Measurements from ENCODE around the gene BORA.

DNA sequence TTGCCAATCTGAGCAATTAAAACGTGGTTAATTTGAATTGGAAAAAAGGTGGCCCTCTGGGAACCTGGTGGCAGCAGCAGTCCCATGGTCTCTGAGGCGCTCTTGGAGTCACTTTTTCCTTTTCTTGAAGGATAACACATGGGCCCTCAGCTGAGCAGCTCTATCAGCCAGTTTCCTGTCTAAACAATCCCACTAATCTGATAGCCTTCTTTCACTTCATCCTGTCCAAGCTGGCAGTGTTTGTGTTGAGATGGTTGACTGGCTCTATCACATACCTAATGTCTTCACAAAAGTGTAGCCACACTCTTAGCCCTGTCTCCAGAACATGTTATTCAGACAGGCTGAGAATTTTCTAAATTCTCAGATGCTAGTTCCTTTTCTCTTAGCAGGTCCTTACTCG is 10.9 kb upstream of the BORA start:
- TF ChIP-seq, protein P1, sequence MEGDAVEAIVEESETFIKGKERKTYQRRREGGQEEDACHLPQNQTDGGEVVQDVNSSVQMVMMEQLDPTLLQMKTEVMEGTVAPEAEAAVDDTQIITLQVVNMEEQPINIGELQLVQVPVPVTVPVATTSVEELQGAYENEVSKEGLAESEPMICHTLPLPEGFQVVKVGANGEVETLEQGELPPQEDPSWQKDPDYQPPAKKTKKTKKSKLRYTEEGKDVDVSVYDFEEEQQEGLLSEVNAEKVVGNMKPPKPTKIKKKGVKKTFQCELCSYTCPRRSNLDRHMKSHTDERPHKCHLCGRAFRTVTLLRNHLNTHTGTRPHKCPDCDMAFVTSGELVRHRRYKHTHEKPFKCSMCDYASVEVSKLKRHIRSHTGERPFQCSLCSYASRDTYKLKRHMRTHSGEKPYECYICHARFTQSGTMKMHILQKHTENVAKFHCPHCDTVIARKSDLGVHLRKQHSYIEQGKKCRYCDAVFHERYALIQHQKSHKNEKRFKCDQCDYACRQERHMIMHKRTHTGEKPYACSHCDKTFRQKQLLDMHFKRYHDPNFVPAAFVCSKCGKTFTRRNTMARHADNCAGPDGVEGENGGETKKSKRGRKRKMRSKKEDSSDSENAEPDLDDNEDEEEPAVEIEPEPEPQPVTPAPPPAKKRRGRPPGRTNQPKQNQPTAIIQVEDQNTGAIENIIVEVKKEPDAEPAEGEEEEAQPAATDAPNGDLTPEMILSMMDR (IDR thresholded peaks at IDR 0.05), result no peak
- no peak for TF ChIP-seq POLR2AphosphoS5 (IDR thresholded peaks at IDR 0.05)
- no peak for TF ChIP-seq EP300 (IDR thresholded peaks at IDR 0.05)
- no peak for TF ChIP-seq POLR2A (IDR thresholded peaks at IDR 0.05)
